Upper lobe of left lung (tissue), 4 donors: ENCODE results near the gene TAAR6.

Experiments used
- CTCF ChIP-seq, 6 experiments: fragments of 450-650 bp in 4 of 6; fragments of 200-600 bp in 2 of 6; sonication (generic) in 2 of 6; IDR thresholded peaks; one replicate each; pipeline ENCODE4 v1.5.1; 2016 to 2019; ENCODE audit warnings: antibody characterized with exemption in 6 of 6
- EP300 ChIP-seq, 4 donors: sonication (generic); formaldehyde crosslinking; IDR thresholded peaks; one replicate each; pipeline ENCODE4 v1.5.1; 2017; ENCODE audit warnings: antibody characterized with exemption in 4 of 4, control low read depth in 2 of 4
- POLR2A ChIP-seq, 4 donors: fragments of 450-650 bp; IDR thresholded peaks; one replicate each; pipeline ENCODE4 v1.5.1; 2016 to 2017; ENCODE audit warnings: antibody characterized with exemption in 4 of 4, mild to moderate bottlenecking in 2 of 4
- POLR2AphosphoS5 ChIP-seq, 2 donors: sonication (generic); formaldehyde crosslinking; IDR thresholded peaks; one replicate each; pipeline ENCODE4 v1.5.1; 2017; ENCODE audit warnings: antibody characterized with exemption in 2 of 2

GRCh38 chr6:132566404-132566803 lies 3.7 kb upstream of the TAAR6 start:
- TF ChIP-seq POLR2A (IDR thresholded peaks at IDR 0.05), result no peak
- TF ChIP-seq POLR2AphosphoS5 (IDR thresholded peaks at IDR 0.05), result no peak
- no peak for TF ChIP-seq CTCF (IDR thresholded peaks at IDR 0.05)
- TF ChIP-seq EP300 (IDR thresholded peaks at IDR 0.05), result no peak
